Lower leg skin (tissue), 4 donors: Measurements from ENCODE around the gene ATRN. TPM values are rescaled to one million over a fixed set of nuclear protein-coding genes. Genes with fewer than 3 reads are reported as not detected.

Experiments
- DNase-seq, 2 donors: peaks; one replicate each; pipeline ENCODE4 v3.0.0-alpha.2; 2019; ENCODE audit warnings: low spot score in 2 of 2
- H3K4me3 ChIP-seq: fragments of 200-600 bp; sonication (generic); 2 replicates; pipeline ENCODE4 v1.5.1; 2017; ENCODE audit warnings: mild to moderate bottlenecking, low read depth; ENCODE audit not compliant: poor library complexity, severe bottlenecking
- CTCF ChIP-seq, 3 donors: fragments of 450-650 bp; IDR thresholded peaks; one replicate each; pipeline ENCODE4 v1.5.1; 2016; ENCODE audit warnings: antibody characterized with exemption in 3 of 3, mild to moderate bottlenecking in 3 of 3, moderate library complexity in 2 of 3
- POLR2A ChIP-seq, 2 donors: fragments of 450-650 bp; IDR thresholded peaks; one replicate each; pipeline ENCODE4 v1.6.1; 2016 to 2017; ENCODE audit warnings: antibody characterized with exemption in 2 of 2, mild to moderate bottlenecking in 1 of 2, moderate library complexity in 1 of 2
- WGBS, 2 donors: methylation state at CpG; one replicate each; pipeline ENCODE4 v1.1.5; 2018; 5-methylcytosine and 5-hydroxymethylcytosine counted together
- intact Hi-C: fragments of 100-400 bp; cut with DNase I; formaldehyde crosslinking; loops from one replicate; pipeline ENCODE4 v1.15.0; 2023; ENCODE audit warnings: low total_unique reads
- total RNA-seq, 4 donors: library from RNA; depleted of rRNA; stranded (reverse); fragments of >200 nt; gene quantifications; one replicate each; pipeline ENCODE4 v1.1.0, GENCODE V29; 2016

Gene ATRN
- total RNA-seq, 4 donors from 2014 or later = 18.2 to 34.6 (median 28.4) TPM

GRCh38 chr20:3630429-3630828 is 159.6 kb downstream of the ATRN start:
- no peak overlapping the region for H3K4me3 ChIP-seq
- WGBS, 2 donors = 89 to 91% methylated on average over 8 of the region's 8 CpGs
- TF ChIP-seq POLR2A (IDR thresholded peaks at IDR 0.05) (no peak), CTCF (IDR thresholded peaks at IDR 0.05) (no peak)
- intact Hi-C loops = no loop called here
- no peak for DNase-seq

GRCh38 chr20:3631534-3631933 is 160.7 kb downstream of the ATRN start:
- H3K4me3 ChIP-seq = no peak overlapping the region
- DNase-seq = no peak
- TF ChIP-seq POLR2A (IDR thresholded peaks at IDR 0.05) (no peak), CTCF (IDR thresholded peaks at IDR 0.05) (no peak)
- WGBS, 2 donors = 88 to 90% methylated on average over 5 of the region's 5 CpGs
- intact Hi-C loops = no loop called here

- no peak for TF ChIP-seq CTCF (IDR thresholded peaks at IDR 0.05)
- no peak for TF ChIP-seq POLR2A (IDR thresholded peaks at IDR 0.05)
- 83 to 87% methylated on average over 7 of the region's 7 CpGs for WGBS, 2 donors
- intact Hi-C loops = no loop called here
- DNase-seq = no peak
- H3K4me3 ChIP-seq = no peak overlapping the region
These were observed 161.6 kb downstream of the ATRN start for GRCh38 chr20:3632311-3633004.

- WGBS, 2 donors = 74 to 76% methylated on average over 6 of the region's 6 CpGs
- intact Hi-C loops = no loop called here
- TF ChIP-seq POLR2A (IDR thresholded peaks at IDR 0.05) (no peak), CTCF (IDR thresholded peaks at IDR 0.05) (no peak)
- DNase-seq = no peak
- no peak overlapping the region for H3K4me3 ChIP-seq
These were observed 163.2 kb downstream of the ATRN start for GRCh38 chr20:3633913-3634478.

- intact Hi-C loops = no loop called here
- 82% methylated on average over 1 of the region's 1 CpG for WGBS, 2 donors
- no peak for DNase-seq
- no peak overlapping the region for H3K4me3 ChIP-seq
- TF ChIP-seq CTCF (IDR thresholded peaks at IDR 0.05) (no peak), POLR2A (IDR thresholded peaks at IDR 0.05) (no peak)
These were observed 164.5 kb downstream of the ATRN start for GRCh38 chr20:3635346-3635745.
